Ovary (tissue), 9 donors: ENCODE results near the gene ABCE1. TPM values are rescaled to one million over a fixed set of nuclear protein-coding genes. Genes with fewer than 3 reads are reported as not detected.

Experiments
- DNase-seq, 5 donors: peaks; one replicate each; pipeline ENCODE4 v3.0.0-alpha.2; 2019 to 2020
- H3K27ac ChIP-seq, 2 donors: fragments of 200-600 bp; one replicate each; pipeline versions ENCODE4 v1.5.1 to v1.8.0; 2019 to 2022
- H3K27me3 ChIP-seq: fragments of 200-600 bp; one replicate; pipeline ENCODE4 v1.8.0; 2022
- H3K36me3 ChIP-seq: fragments of 200-600 bp; sonication (generic); one replicate; pipeline ENCODE4 v1.5.1; 2019
- H3K4me1 ChIP-seq: one replicate; pipeline ENCODE4 v1.8.1; 2013; ENCODE audit warnings: mild to moderate bottlenecking, moderate library complexity; ENCODE audit not compliant: insufficient read depth
- H3K4me3 ChIP-seq: fragments of 200-600 bp; sonication (generic); one replicate; pipeline ENCODE4 v1.5.1; 2017
- H3K9me3 ChIP-seq, 2 donors: fragments of 200-600 bp in 1 of 2; sonication (generic) in 1 of 2; one replicate each; pipeline versions ENCODE4 v1.5.1 to v1.8.1; 2013 to 2019; ENCODE audit warnings: mild to moderate bottlenecking in 1 of 2, moderate library complexity in 1 of 2
- CTCF ChIP-seq, 3 donors: fragments of 450-650 bp in 2 of 3; fragments of 200-600 bp in 1 of 3; IDR thresholded peaks; one replicate each; pipeline versions ENCODE4 v1.5.1 to v1.8.0; 2016 to 2022; ENCODE audit warnings: antibody characterized with exemption in 3 of 3, mild to moderate bottlenecking in 1 of 3
- EP300 ChIP-seq: sonication (generic); formaldehyde crosslinking; IDR thresholded peaks from one replicate; pipeline ENCODE4 v1.6.1; 2017; ENCODE audit warnings: antibody characterized with exemption
- POLR2A ChIP-seq: fragments of 450-650 bp; IDR thresholded peaks from one replicate; pipeline ENCODE4 v1.6.1; 2017; ENCODE audit warnings: antibody characterized with exemption, mild to moderate bottlenecking, moderate library complexity
- WGBS, 3 donors: extraction: QIAGEN DNeasy Blood & Tissue Kit in 1 of 3; methylation state at CpG; one replicate each; pipeline versions ENCODE4 v1.1.5 to v1.1.7; 2013 to 2017; 5-methylcytosine and 5-hydroxymethylcytosine counted together
- intact Hi-C, 4 donors: fragments of 100-400 bp; cut with DNase I; formaldehyde crosslinking; loops; one replicate each; pipeline versions ENCODE4 v1.11.0 to v1.15.1; 2022 to 2023
- polyA plus RNA-seq, 2 donors: library from polyadenylated mRNA; stranded (reverse); fragments of 200-250 nt in 1 of 2; fragments of 350-450 nt in 1 of 2; fragmentation: Illumina TruSeq in 1 of 2; extraction: RNeasy Lipid Tissue Mini Kit (QIAGEN cat#74804) in 1 of 2; gene quantifications; one replicate each; pipeline ENCODE4 v1.2.3, GENCODE V29; 2013 to 2014
- total RNA-seq, 7 donors: library from RNA; depleted of rRNA in 2 of 7; stranded (reverse); fragments of >200 nt in 2 of 7; fragmentation: NEBNext Ultra II Directional in 3 of 7; extraction: Animal tissue kit (Norgen Biotek cat#: 25700) in 3 of 7; gene quantifications; one replicate each; pipeline versions ENCODE4 v1.1.0 to v1.2.4, GENCODE V29; 2016 to 2023
- donor health status: DM: no; HTN: no; CAD: no; lungs with moderate emphysema.
- donor health status: DM: no; HTN: no; CAD: no.
- donor health status: Bipolar disorder and iron deficiency.
- donor health status: DM: yes; HTN: yes; CAD: no.
- donor health status: DM: no; HTN: no; CAD: no.
- donor health status: DM: yes; HTN: yes; CAD: no.

The ABCE1 gene
- total and polyA plus RNA-seq, 9 donors: 20.4 to 70.1 (median 50.2) TPM

GRCh38 chr4:145103496-145103895 lies 5.4 kb downstream of the ABCE1 start:
- intact Hi-C loops: no loop called here
- H3K4me1 ChIP-seq: peaks cover 5% of the 10 kb centered on the region
- H3K27ac ChIP-seq: no peak overlapping the region
- DNase-seq: no peak
- H3K4me3 ChIP-seq: no peak overlapping the region
- TF ChIP-seq EP300 (no peak), POLR2A (no peak)
- no peaks in the 10 kb centered on the region for H3K27me3 ChIP-seq
- no peaks in the 10 kb centered on the region for H3K9me3 ChIP-seq
- WGBS, 3 donors: 88 to 91% (median 89%) methylated on average over 3 of the region's 3 CpGs
- H3K36me3 ChIP-seq: no peaks in the 10 kb centered on the region

- 46 to 53% (median 47%) methylated on average over 2 of the region's 2 CpGs for WGBS, 3 donors
- Histone ChIP-seq H3K9me3 (no peaks in the 10 kb centered on the region), H3K4me3 (no peak overlapping the region), H3K27ac (no peak overlapping the region), H3K36me3 (no peaks in the 10 kb centered on the region), H3K4me1 (peaks cover 3% of the 10 kb centered on the region), H3K27me3 (no peaks in the 10 kb centered on the region)
- intact Hi-C loops: no loop called here
- no peak for TF ChIP-seq CTCF (IDR thresholded peaks at IDR 0.05)
- no peak for TF ChIP-seq EP300
- TF ChIP-seq POLR2A: no peak
- no peak for DNase-seq
These were observed 9.0 kb downstream of the ABCE1 start for GRCh38 chr4:145107126-145107525.

- H3K27me3 ChIP-seq: no peaks in the 10 kb centered on the region
- no peaks in the 10 kb centered on the region for H3K4me1 ChIP-seq
- TF ChIP-seq EP300 (no peak), POLR2A (no peak), CTCF (IDR thresholded peaks at IDR 0.05) (no peak)
- intact Hi-C loops: no loop called here
- no peaks in the 10 kb centered on the region for H3K36me3 ChIP-seq
- DNase-seq: no peak
- no peaks in the 10 kb centered on the region for H3K9me3 ChIP-seq
- no peak overlapping the region for H3K4me3 ChIP-seq
- no peak overlapping the region for H3K27ac ChIP-seq
These were observed 10.0 kb downstream of the ABCE1 start for GRCh38 chr4:145108128-145108527.

GRCh38 chr4:145125396-145125795 lies 27.3 kb downstream of the ABCE1 start:
- TF ChIP-seq POLR2A (no peak), EP300 (no peak)
- no peaks in the 10 kb centered on the region for H3K4me1 ChIP-seq
- no peaks in the 10 kb centered on the region for H3K9me3 ChIP-seq
- peaks cover 2% of the 10 kb centered on the region for H3K27me3 ChIP-seq
- WGBS, 3 donors: 97 to 100% (median 99%) methylated on average over 2 of the region's 2 CpGs
- no peak for DNase-seq
- no peak overlapping the region for H3K4me3 ChIP-seq
- no peaks in the 10 kb centered on the region for H3K36me3 ChIP-seq
- intact Hi-C loops: no loop called here
- H3K27ac ChIP-seq: no peak overlapping the region

- no peak overlapping the region for H3K27ac ChIP-seq
- H3K4me1 ChIP-seq: peaks cover 3% of the 10 kb centered on the region
- TF ChIP-seq CTCF (IDR thresholded peaks at IDR 0.05) (no peak), POLR2A (no peak), EP300 (no peak)
- H3K4me3 ChIP-seq: no peak overlapping the region
- H3K9me3 ChIP-seq: no peaks in the 10 kb centered on the region
- DNase-seq: no peak
- H3K27me3 ChIP-seq: no peaks in the 10 kb centered on the region
- H3K36me3 ChIP-seq: no peaks in the 10 kb centered on the region
- intact Hi-C loops: no loop called here
These were observed 32.0 kb downstream of the ABCE1 start for GRCh38 chr4:145130130-145130529.
